Nephron (organoid): Measurements from ENCODE around the gene CASP8.

Experiments used
- H3K27ac Mint-ChIP-seq, 3 experiments: 2 replicates each; pipeline ENCODE4 v1.8.0; 2020; ENCODE audit warnings: mixed read lengths in 3 of 3, mild to moderate bottlenecking in 2 of 3, moderate library complexity in 1 of 3
- H3K27me3 Mint-ChIP-seq: 2 replicates; pipeline ENCODE4 v1.8.0; 2021; ENCODE audit warnings: low read depth, mild to moderate bottlenecking, moderate library complexity, mixed read lengths
- H3K36me3 Mint-ChIP-seq: 2 replicates; pipeline ENCODE4 v1.8.0; 2020; ENCODE audit warnings: low read depth, mixed read lengths
- H3K4me1 Mint-ChIP-seq: 2 replicates; pipeline ENCODE4 v1.8.0; 2020; ENCODE audit warnings: mixed read lengths
- H3K4me3 Mint-ChIP-seq, 3 experiments: 2 replicates each; pipeline ENCODE4 v1.8.0; 2020; ENCODE audit warnings: mild to moderate bottlenecking in 3 of 3, mixed read lengths in 3 of 3, moderate library complexity in 2 of 3
- H3K9me3 Mint-ChIP-seq: 2 replicates; pipeline ENCODE4 v1.8.0; 2020; ENCODE audit warnings: mixed read lengths
- TF ChIP-seq, protein P1 (sequence below), 3 experiments: fragments of 200-600 bp; sonication (generic); IDR thresholded peaks; one replicate each; pipeline ENCODE4 v1.5.0; 2021; ENCODE audit warnings: antibody characterized with exemption in 3 of 3; ENCODE audit not compliant: unreplicated experiment in 3 of 3

The CASP8 gene

DNA sequence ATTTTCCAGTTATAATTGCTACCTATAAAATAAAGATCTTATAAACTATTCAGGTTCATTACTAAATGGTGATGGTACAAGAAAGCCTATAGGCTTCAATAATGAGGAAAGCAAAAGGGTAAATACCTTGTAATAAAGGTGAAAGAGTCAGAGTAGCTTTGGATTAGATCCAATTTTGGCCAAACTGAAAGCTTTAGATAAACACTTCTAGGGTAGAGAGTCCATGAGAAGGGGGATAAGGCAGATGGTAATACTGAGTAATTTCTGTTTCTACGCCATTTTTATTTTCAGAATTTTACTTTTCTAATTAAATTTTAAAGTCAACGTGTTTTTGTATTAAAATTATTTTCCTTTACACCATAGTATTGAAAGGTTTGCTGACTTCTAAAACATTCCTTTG lies 9.4 kb downstream of the CASP8 start:
- no peak overlapping the region for H3K27ac Mint-ChIP-seq
- no peaks in the 10 kb centered on the region for H3K36me3 Mint-ChIP-seq
- TF ChIP-seq, protein P1, sequence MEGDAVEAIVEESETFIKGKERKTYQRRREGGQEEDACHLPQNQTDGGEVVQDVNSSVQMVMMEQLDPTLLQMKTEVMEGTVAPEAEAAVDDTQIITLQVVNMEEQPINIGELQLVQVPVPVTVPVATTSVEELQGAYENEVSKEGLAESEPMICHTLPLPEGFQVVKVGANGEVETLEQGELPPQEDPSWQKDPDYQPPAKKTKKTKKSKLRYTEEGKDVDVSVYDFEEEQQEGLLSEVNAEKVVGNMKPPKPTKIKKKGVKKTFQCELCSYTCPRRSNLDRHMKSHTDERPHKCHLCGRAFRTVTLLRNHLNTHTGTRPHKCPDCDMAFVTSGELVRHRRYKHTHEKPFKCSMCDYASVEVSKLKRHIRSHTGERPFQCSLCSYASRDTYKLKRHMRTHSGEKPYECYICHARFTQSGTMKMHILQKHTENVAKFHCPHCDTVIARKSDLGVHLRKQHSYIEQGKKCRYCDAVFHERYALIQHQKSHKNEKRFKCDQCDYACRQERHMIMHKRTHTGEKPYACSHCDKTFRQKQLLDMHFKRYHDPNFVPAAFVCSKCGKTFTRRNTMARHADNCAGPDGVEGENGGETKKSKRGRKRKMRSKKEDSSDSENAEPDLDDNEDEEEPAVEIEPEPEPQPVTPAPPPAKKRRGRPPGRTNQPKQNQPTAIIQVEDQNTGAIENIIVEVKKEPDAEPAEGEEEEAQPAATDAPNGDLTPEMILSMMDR (IDR thresholded peaks at IDR 0.05; ENCODE audit: unreplicated experiment in 3 of 3): no peak
- no peaks in the 10 kb centered on the region for H3K4me1 Mint-ChIP-seq
- no peak overlapping the region for H3K4me3 Mint-ChIP-seq
- no peaks in the 10 kb centered on the region for H3K9me3 Mint-ChIP-seq
- no peaks in the 10 kb centered on the region for H3K27me3 Mint-ChIP-seq

DNA sequence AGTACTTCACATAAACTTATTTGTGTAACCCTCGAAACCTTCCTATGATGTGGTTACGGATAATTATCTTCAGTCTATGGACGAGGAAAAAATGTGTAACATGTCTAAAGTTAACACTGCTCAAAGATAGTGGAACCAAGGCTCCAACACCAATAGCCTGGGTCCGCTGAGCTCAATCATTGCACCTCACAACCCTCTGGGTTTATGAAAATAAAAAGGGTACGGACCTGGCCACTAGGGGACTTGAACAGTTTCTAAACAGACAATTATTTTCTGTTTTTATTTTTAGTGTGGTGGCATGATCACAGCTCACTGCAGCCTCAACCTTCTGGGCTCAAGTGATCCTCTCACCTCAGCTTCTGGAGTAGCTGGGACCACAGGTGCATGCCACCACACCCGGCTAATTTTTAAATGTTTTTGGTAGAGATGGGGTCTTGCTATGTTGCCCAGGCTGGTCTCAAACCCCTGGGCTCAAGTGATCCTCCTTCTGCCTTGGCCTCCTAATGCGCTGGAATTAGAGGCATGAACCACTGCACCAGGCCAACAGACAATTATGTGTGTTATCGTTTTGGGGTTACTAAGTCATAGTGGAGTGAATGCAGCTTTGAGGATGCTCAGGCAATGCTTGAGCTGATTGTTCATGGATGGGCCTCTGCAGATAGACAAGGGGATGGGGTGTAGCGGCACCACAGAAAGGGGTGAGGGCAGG lies 10.1 kb downstream of the CASP8 start:
- Mint-ChIP-seq H3K9me3 (no peaks in the 10 kb centered on the region), H3K27ac (no peak overlapping the region), H3K27me3 (no peaks in the 10 kb centered on the region), H3K36me3 (no peaks in the 10 kb centered on the region), H3K4me1 (no peaks in the 10 kb centered on the region), H3K4me3 (no peak overlapping the region)
- TF ChIP-seq, protein P1 (IDR thresholded peaks at IDR 0.05; ENCODE audit: unreplicated experiment in 3 of 3): no peak

GRCh38 chr2:201271917-201272316 lies 11.6 kb downstream of the CASP8 start:
- TF ChIP-seq, protein P1 (IDR thresholded peaks at IDR 0.05; ENCODE audit: unreplicated experiment in 3 of 3): no peak
- no peak overlapping the region for H3K27ac Mint-ChIP-seq
- no peaks in the 10 kb centered on the region for H3K9me3 Mint-ChIP-seq
- no peaks in the 10 kb centered on the region for H3K36me3 Mint-ChIP-seq
- no peak overlapping the region for H3K4me3 Mint-ChIP-seq
- no peaks in the 10 kb centered on the region for H3K27me3 Mint-ChIP-seq
- no peaks in the 10 kb centered on the region for H3K4me1 Mint-ChIP-seq

- H3K4me1 Mint-ChIP-seq: no peaks in the 10 kb centered on the region
- TF ChIP-seq, protein P1 (IDR thresholded peaks at IDR 0.05; ENCODE audit: unreplicated experiment in 3 of 3): no peak
- H3K27ac Mint-ChIP-seq: no peak overlapping the region
- no peaks in the 10 kb centered on the region for H3K36me3 Mint-ChIP-seq
- no peaks in the 10 kb centered on the region for H3K9me3 Mint-ChIP-seq
- no peaks in the 10 kb centered on the region for H3K27me3 Mint-ChIP-seq
- H3K4me3 Mint-ChIP-seq: no peak overlapping the region
Observed at GRCh38 chr2:201273330-201273983, 13.1 kb downstream of the CASP8 start.

- Mint-ChIP-seq H3K27me3 (no peaks in the 10 kb centered on the region), H3K4me3 (no peak overlapping the region), H3K27ac (no peak overlapping the region), H3K36me3 (peaks cover 3% of the 10 kb centered on the region), H3K9me3 (no peaks in the 10 kb centered on the region), H3K4me1 (no peaks in the 10 kb centered on the region)
- TF ChIP-seq, protein P1 (IDR thresholded peaks at IDR 0.05; ENCODE audit: unreplicated experiment in 3 of 3): no peak
Observed at GRCh38 chr2:201275069-201275468, 14.7 kb downstream of the CASP8 start.

- Mint-ChIP-seq H3K4me3 (no peak overlapping the region), H3K27me3 (no peaks in the 10 kb centered on the region), H3K27ac (no peak overlapping the region), H3K9me3 (peaks cover 4% of the 10 kb centered on the region), H3K36me3 (peaks cover 7% of the 10 kb centered on the region), H3K4me1 (no peaks in the 10 kb centered on the region)
- TF ChIP-seq, protein P1 (IDR thresholded peaks at IDR 0.05; ENCODE audit: unreplicated experiment in 3 of 3): no peak
Observed at GRCh38 chr2:201275990-201276389, 15.7 kb downstream of the CASP8 start.
